Aorta (tissue), 5 donors: ENCODE measurements around the gene ZNF845. TPM values are rescaled to one million over a fixed set of nuclear protein-coding genes. Genes with fewer than 3 reads are reported as not detected.
A peak's percentile ranks its signal among the peaks of the same experiment; 100 is the strongest.
"Not testable (repeated sequence)": the region's sequence is repeated elsewhere in the genome, so short reads cannot be mapped to it uniquely, and the experiment has no call there.

Experiments
- ATAC-seq: fragments of 200-7000 bp; cut with Tn5 transposase; one replicate; pipeline ENCODE4 v1.9.1; 2022; ENCODE audit warnings: moderate library complexity; ENCODE audit not compliant: low FRiP score
- DNase-seq, 2 donors: peaks; one replicate each; pipeline ENCODE4 v3.0.0-alpha.2; 2020
- H3K27ac ChIP-seq, 2 donors: one replicate each; pipeline ENCODE4 v1.5.1; 2013; ENCODE audit warnings: low read length in 2 of 2, mild to moderate bottlenecking in 2 of 2, moderate library complexity in 2 of 2, control low read depth in 1 of 2, inconsistent platforms in 1 of 2, low read depth in 1 of 2
- H3K27me3 ChIP-seq, 2 donors: one replicate each; pipeline ENCODE4 v1.6.1; 2013; ENCODE audit warnings: control low read depth in 1 of 2, low read length in 1 of 2, mild to moderate bottlenecking in 1 of 2, moderate library complexity in 1 of 2; ENCODE audit not compliant: insufficient read depth in 2 of 2, control insufficient read depth in 1 of 2
- H3K36me3 ChIP-seq, 2 donors: one replicate each; pipeline ENCODE4 v1.6.1; 2013; ENCODE audit warnings: control low read depth in 1 of 2, low read length in 1 of 2, mild to moderate bottlenecking in 1 of 2; ENCODE audit not compliant: insufficient read depth in 2 of 2, control insufficient read depth in 1 of 2
- H3K4me1 ChIP-seq, 2 donors: one replicate each; pipeline ENCODE4 v1.6.1; 2013; ENCODE audit warnings: low read length in 2 of 2, control low read depth in 1 of 2, mild to moderate bottlenecking in 1 of 2, moderate library complexity in 1 of 2; ENCODE audit not compliant: insufficient read depth in 2 of 2, control insufficient read depth in 1 of 2
- H3K4me3 ChIP-seq, 2 donors: one replicate each; pipeline ENCODE4 v1.5.1; 2013; ENCODE audit warnings: low read length in 2 of 2, control low read depth in 1 of 2, mild to moderate bottlenecking in 1 of 2
- H3K9me3 ChIP-seq: one replicate; pipeline ENCODE4 v1.6.1; 2013; ENCODE audit warnings: mild to moderate bottlenecking, low read length; ENCODE audit not compliant: control insufficient read depth
- WGBS, 2 donors: extraction: QIAGEN DNeasy Blood & Tissue Kit; methylation state at CpG; one replicate each; pipeline ENCODE4 v1.1.7; 2013; 5-methylcytosine and 5-hydroxymethylcytosine counted together
- intact Hi-C, 2 donors: fragments of 100-400 bp; cut with DNase I; formaldehyde crosslinking; loops; one replicate each; pipeline versions ENCODE4 v1.14.2 to v1.15.0; 2022
- long read RNA-seq, 2 donors: library from polyadenylated mRNA; unstranded; transcript quantifications; one replicate each; pipeline ENCODE4 v2.0.0, GENCODE V29; 2020 to 2021
- polyA plus RNA-seq, 2 donors: library from polyadenylated mRNA; stranded (reverse); fragments of 200-250 nt; gene quantifications; one replicate each; pipeline ENCODE4 v1.2.3, GENCODE V29; 2013
- total RNA-seq, 2 donors: library from RNA; stranded (reverse); fragmentation: NEBNext Ultra II Directional; extraction: Animal tissue kit (Norgen Biotek cat#: 25700); gene quantifications; one replicate each; pipeline ENCODE4 v1.2.1, GENCODE V29; 2021
- donor health status: healthy with polysubstance abuse.
- donor health status: Bipolar disorder and iron deficiency.
- donor health status: DM: no; HTN: no; CAD: no.
- donor health status: DM: no; HTN: no; CAD: no.
- donor health status: DM: yes; HTN: yes; CAD: no.

The ZNF845 gene
- total RNA-seq (1 to 10 TPM; 7.3 to 7.5 TPM), polyA plus RNA-seq (1 to 10 TPM; 1.7 to 2.6 TPM)
- long read RNA-seq, donor 1, partial matches to known transcripts = 0 of 3 reads
- long read RNA-seq, donor 1, other reads (novel, unspliced or antisense) = 3 of 3 reads
- long read RNA-seq, donor 2, partial matches to known transcripts = 0 of 1 reads
- long read RNA-seq, donor 2, other reads (novel, unspliced or antisense) = 1 of 1 reads

- Histone ChIP-seq H3K4me3 (peak within 1 kb of the TSS; percentile 76 to 86), H3K4me1 (no peaks in the 10 kb centered on the region), H3K36me3 (no peaks in the 10 kb centered on the region), H3K27me3 (no peaks in the 10 kb centered on the region), H3K27ac (peak within 1 kb of the TSS; percentile 11 to 69), H3K9me3 (peaks cover 4% of the 10 kb centered on the region)
- intact Hi-C loops = loop anchor here (2.0 to 10.0 kb wide), 3 partner anchors 61 to 139 kb away; partner anchors contain the start of genes ZNF665 (in 2 of the 2), ZNF677 (in 1 of the 2) and ZNF765 (in 1 of the 2)
- WGBS, 2 donors = 0 to 1% methylated on average over 60 to 61 of the region's 61 CpGs
- peak; percentile 97 to 98 for DNase-seq
- peak; percentile 100 for ATAC-seq
These were observed at the start of gene ZNF845 for GRCh38 chr19:53333463-53334449. TSS of gene ZNF845 (plus strand) at chr19:53333749. CDS start at chr19:53341308, 7,559 bp downstream.

- H3K27me3 ChIP-seq = no peaks in the 10 kb centered on the region
- ATAC-seq = no peak
- no peak for DNase-seq
- H3K4me3 ChIP-seq = no peak overlapping the region
- no peaks in the 10 kb centered on the region for H3K36me3 ChIP-seq
- no peaks in the 10 kb centered on the region for H3K4me1 ChIP-seq
- H3K27ac ChIP-seq = no peak overlapping the region
- H3K9me3 ChIP-seq = peaks cover 3% of the 10 kb centered on the region
- intact Hi-C loops = no loop called here
- 65 to 70% methylated on average over 4 of the region's 4 CpGs for WGBS, 2 donors
These were observed 48.5 kb upstream of the ZNF845 start for GRCh38 chr19:53285087-53285486.

- no peaks in the 10 kb centered on the region for H3K4me1 ChIP-seq
- DNase-seq (no peak), ATAC-seq (no peak)
- intact Hi-C loops = no loop called here
- H3K4me3 ChIP-seq = no peak overlapping the region
- no peaks in the 10 kb centered on the region for H3K36me3 ChIP-seq
- H3K9me3 ChIP-seq = peaks cover 10% of the 10 kb centered on the region
- H3K27me3 ChIP-seq = no peaks in the 10 kb centered on the region
- 89 to 90% methylated on average over 47 of the region's 47 CpGs for WGBS, 2 donors
- H3K27ac ChIP-seq = no peak overlapping the region
These were observed 42.6 kb upstream of the ZNF845 start for GRCh38 chr19:53290758-53291549.

GRCh38 chr19:53294786-53295441 lies 38.6 kb upstream of the ZNF845 start:
- intact Hi-C loops = no loop called here
- WGBS, 2 donors = 79 to 86% methylated on average over 7 of the region's 7 CpGs
- Histone ChIP-seq H3K27ac (no peak overlapping the region), H3K4me1 (no peaks in the 10 kb centered on the region), H3K4me3 (no peak overlapping the region), H3K36me3 (no peaks in the 10 kb centered on the region), H3K27me3 (no peaks in the 10 kb centered on the region), H3K9me3 (peaks cover 10% of the 10 kb centered on the region)
- ATAC-seq = no peak
- no peak for DNase-seq

- H3K9me3 ChIP-seq, H3K27me3 ChIP-seq, H3K4me3 ChIP-seq, intact Hi-C loops, DNase-seq, ATAC-seq, H3K27ac ChIP-seq, H3K4me1 ChIP-seq, H3K36me3 ChIP-seq: not testable (repeated sequence)
- 40 to 77% methylated on average over 1 to 2 of the region's 8 CpGs for WGBS, 2 donors
These were observed 32.2 kb upstream of the ZNF845 start for GRCh38 chr19:53301341-53301740.

DNA sequence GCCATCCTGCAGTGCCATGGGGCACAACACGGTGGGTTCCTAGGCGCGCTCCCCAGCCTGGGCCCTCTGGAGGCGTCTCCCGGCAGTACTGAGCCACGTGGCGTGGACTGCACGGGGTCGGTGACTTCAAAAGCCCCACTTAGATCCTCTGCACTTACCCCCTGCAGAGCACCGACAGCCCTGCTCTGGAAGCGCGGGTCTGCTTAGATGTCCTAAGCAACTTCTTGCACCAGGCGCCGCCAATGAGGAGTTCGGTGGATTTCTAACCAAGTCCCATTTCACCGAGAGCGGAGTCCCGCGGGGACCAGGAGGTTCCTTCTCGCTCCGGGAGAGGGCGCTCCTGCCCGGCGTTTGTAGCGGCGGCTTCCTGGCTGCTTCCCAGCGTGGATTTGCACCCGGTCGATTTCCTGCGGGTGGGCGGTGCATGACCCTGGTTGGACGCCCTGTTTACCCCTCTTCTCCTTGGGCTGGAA lies 25.2 kb upstream of the ZNF845 start:
- intact Hi-C loops = no loop called here
- Histone ChIP-seq H3K27ac (no peak overlapping the region), H3K36me3 (no peaks in the 10 kb centered on the region), H3K4me1 (no peaks in the 10 kb centered on the region), H3K9me3 (peaks cover 11% of the 10 kb centered on the region), H3K4me3 (no peak overlapping the region), H3K27me3 (no peaks in the 10 kb centered on the region)
- 1 to 5% methylated on average over 32 of the region's 32 CpGs for WGBS, 2 donors
- DNase-seq = peak in 1 of 2 donors; percentile 78
- peak; percentile 64 for ATAC-seq

DNA sequence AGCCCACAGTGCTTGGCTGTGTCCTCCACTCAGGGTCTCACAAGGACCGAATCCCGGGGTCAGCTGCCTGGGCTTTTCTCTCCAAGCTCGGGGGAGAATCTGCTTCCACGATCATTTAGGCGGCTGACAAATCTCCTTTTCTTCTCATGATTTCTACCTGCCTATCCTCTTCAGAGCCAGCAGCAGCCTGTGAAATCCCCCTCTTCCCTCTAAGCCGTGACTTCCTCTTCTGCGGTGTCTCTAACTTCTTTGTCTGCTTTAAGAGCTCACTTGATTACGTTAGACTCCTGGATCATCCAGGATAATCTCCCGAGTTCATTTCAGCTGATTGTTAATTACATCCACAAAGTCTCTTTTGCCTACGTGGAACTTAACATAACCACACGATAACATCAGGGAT lies 22.5 kb upstream of the ZNF845 start:
- DNase-seq (no peak), ATAC-seq (no peak)
- H3K27ac ChIP-seq = no peak overlapping the region
- no peak overlapping the region for H3K4me3 ChIP-seq
- no peaks in the 10 kb centered on the region for H3K36me3 ChIP-seq
- no peaks in the 10 kb centered on the region for H3K4me1 ChIP-seq
- no peaks in the 10 kb centered on the region for H3K27me3 ChIP-seq
- H3K9me3 ChIP-seq = peaks cover 13% of the 10 kb centered on the region
- 51 to 58% methylated on average over 11 of the region's 11 CpGs for WGBS, 2 donors
- intact Hi-C loops = no loop called here

GRCh38 chr19:53311897-53312296 lies 21.7 kb upstream of the ZNF845 start:
- no peaks in the 10 kb centered on the region for H3K4me1 ChIP-seq
- 71 to 73% methylated on average over 12 of the region's 12 CpGs for WGBS, 2 donors
- peaks cover 14% of the 10 kb centered on the region for H3K9me3 ChIP-seq
- no peaks in the 10 kb centered on the region for H3K27me3 ChIP-seq
- intact Hi-C loops = no loop called here
- H3K27ac ChIP-seq = no peak overlapping the region
- ATAC-seq = no peak
- DNase-seq = no peak
- no peaks in the 10 kb centered on the region for H3K36me3 ChIP-seq
- no peak overlapping the region for H3K4me3 ChIP-seq
